Kidney epithelial cell (primary cell): ENCODE results near the gene PRICKLE1. TPM values are rescaled to one million over a fixed set of nuclear protein-coding genes. Genes with fewer than 3 reads are reported as not detected.

Experiments
- DNase-seq: peaks from one replicate; pipeline ENCODE4 v3.0.0-alpha.2; 2010; ENCODE audit warnings: low read depth
- H3K27me3 ChIP-seq: 2 replicates; pipeline ENCODE4 v1.6.0; 2011; ENCODE audit warnings: low read length; ENCODE audit not compliant: control insufficient read depth, insufficient read depth
- H3K36me3 ChIP-seq: 2 replicates; pipeline ENCODE4 v1.5.1; 2011; ENCODE audit warnings: low read length; ENCODE audit not compliant: control insufficient read depth, insufficient read depth
- H3K4me3 ChIP-seq: 2 replicates; pipeline ENCODE4 v1.5.1; 2011; ENCODE audit warnings: low read depth, mild to moderate bottlenecking, control low read depth, low read length
- total RNA-seq: library from RNA; depleted of rRNA; stranded (reverse); fragments of >200 nt; gene quantifications from 2 replicates; pipeline ENCODE4 v1.2.3, GENCODE V29; 2015
- TF ChIP-seq, protein P1 (sequence below): IDR thresholded peaks from 2 replicates; pipeline ENCODE4 v1.5.1; 2011; ENCODE audit warnings: mild to moderate bottlenecking, moderate library complexity, low read length, control low read depth, inconsistent platforms; ENCODE audit not compliant: insufficient read depth, poor library complexity, severe bottlenecking

Gene PRICKLE1
- total RNA-seq: 8.0 and 8.1 TPM in 2 replicates

DNA sequence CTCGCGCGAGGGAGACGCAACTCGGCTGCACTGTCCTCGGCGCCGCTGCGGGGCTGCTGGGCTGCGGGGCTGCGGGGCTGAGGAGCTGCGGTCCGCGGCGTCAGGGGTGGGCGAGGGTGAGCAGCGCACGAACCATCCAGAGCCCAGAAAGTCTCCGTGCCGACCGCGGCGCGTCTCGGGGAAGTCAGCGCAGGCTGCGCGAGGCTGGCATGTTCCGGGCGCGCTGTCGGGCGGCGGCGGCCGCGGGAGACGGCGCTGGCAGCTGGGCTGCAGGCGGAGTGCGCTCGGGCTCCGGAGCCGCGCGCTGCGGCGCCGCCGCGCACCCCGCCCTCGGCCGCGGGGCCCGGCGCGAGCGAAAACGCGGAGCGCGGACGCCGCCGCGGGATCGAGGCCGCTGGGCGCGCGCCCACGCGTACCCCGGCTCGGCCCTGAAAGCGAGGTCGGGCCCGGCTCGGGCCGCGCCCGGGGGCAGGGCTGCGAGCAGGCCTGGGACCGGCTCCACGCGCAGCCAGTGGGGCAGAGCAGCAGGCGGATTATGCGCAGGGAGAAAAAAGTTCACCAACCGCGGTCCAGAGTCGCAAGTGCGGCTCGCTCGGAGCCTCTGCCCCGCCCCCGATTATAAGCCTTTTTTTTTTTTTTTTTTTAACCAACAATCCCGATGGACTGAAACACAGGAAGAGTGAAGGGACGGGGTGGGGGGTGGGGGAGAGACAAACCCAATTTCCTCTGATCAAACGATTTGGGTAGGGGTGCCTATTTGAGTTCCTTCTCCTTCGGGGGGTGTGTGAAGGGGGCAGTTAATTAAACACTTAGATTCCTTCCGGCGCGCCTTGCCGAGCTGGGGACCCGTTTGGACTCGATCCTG is at the start of gene PRICKLE1:
PRICKLE1 (minus strand) TSS at position 282 of the 865 bp plus-strand sequence. CDS start 117,230 bp downstream, outside the sequence.
- TF ChIP-seq, protein P1, sequence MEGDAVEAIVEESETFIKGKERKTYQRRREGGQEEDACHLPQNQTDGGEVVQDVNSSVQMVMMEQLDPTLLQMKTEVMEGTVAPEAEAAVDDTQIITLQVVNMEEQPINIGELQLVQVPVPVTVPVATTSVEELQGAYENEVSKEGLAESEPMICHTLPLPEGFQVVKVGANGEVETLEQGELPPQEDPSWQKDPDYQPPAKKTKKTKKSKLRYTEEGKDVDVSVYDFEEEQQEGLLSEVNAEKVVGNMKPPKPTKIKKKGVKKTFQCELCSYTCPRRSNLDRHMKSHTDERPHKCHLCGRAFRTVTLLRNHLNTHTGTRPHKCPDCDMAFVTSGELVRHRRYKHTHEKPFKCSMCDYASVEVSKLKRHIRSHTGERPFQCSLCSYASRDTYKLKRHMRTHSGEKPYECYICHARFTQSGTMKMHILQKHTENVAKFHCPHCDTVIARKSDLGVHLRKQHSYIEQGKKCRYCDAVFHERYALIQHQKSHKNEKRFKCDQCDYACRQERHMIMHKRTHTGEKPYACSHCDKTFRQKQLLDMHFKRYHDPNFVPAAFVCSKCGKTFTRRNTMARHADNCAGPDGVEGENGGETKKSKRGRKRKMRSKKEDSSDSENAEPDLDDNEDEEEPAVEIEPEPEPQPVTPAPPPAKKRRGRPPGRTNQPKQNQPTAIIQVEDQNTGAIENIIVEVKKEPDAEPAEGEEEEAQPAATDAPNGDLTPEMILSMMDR: no peak
- H3K36me3 ChIP-seq: no peaks in the 10 kb centered on the region
- H3K4me3 ChIP-seq: peak within 1 kb of the TSS; percentile 74
- H3K27me3 ChIP-seq: no peaks in the 10 kb centered on the region
- DNase-seq: no peak

DNA sequence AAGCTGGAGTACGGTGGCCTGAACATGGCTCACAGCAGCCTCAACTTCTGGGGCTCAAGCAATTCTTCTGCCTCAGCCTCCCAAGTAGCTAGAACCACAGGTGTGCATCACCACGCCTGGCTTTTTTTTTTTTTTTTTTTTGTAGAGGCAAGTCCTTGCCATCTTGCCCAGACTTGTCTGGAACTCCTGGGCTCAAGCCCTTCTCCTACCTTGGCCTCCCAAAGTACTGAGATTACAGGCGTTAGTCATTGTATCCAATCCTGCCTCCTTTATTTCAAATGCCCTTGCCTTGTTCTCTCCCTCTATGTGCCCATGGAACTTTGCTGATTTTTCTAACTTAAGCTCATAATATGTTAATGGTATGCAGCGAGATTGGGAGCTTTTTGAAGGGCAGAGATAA is 49.2 kb upstream of the PRICKLE1 start:
- Histone ChIP-seq H3K27me3 (no peaks in the 10 kb centered on the region), H3K4me3 (no peak overlapping the region), H3K36me3 (no peaks in the 10 kb centered on the region)
- TF ChIP-seq, protein P1: no peak
- DNase-seq: no peak

DNA sequence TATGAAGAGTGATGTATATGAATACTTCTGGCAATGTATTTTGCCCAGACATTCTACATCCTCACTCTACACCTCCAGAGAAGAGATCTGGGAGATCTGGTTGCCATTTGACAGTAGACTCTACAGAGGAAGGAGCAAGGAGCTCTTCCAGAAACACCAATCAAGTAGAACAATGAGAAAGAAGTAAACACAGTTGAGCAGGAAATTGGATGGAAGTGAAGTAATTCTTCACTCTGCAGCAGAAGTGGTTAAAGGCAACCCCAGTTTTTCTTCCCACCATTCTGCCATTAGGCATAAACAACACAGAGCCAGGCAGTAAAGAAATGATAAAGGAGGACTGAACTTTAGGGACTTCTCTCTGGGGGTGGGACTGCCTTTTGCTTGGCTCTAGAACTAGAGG is 48.5 kb upstream of the PRICKLE1 start:
- TF ChIP-seq, protein P1: no peak

DNA sequence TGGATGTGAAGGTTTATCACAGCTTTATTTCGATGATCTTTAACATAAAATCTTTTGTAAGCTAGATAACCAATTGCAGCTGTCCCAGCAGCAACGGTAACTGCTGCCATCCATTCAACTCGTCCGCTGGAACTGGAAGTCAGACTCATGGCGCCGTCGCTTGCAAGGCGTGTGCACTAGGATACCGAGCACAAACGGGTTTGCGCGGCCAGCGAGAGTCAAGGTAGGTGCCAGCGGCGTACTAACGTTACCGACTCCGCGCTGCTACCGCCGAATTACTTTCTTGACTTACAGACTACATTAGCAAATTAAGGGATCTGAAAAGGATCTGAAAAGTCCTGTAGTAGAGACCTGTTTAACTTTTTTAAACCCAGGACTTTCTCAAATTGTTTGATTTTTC is 47.4 kb upstream of the PRICKLE1 start:
- no peaks in the 10 kb centered on the region for H3K27me3 ChIP-seq
- TF ChIP-seq, protein P1: no peak
- no peak overlapping the region for H3K4me3 ChIP-seq
- no peaks in the 10 kb centered on the region for H3K36me3 ChIP-seq
- DNase-seq: no peak

More for the DNA sequence above, 48.5 kb upstream of the PRICKLE1 start:
- no peak for DNase-seq
- no peaks in the 10 kb centered on the region for H3K36me3 ChIP-seq
- H3K27me3 ChIP-seq: no peaks in the 10 kb centered on the region
- no peak overlapping the region for H3K4me3 ChIP-seq

DNA sequence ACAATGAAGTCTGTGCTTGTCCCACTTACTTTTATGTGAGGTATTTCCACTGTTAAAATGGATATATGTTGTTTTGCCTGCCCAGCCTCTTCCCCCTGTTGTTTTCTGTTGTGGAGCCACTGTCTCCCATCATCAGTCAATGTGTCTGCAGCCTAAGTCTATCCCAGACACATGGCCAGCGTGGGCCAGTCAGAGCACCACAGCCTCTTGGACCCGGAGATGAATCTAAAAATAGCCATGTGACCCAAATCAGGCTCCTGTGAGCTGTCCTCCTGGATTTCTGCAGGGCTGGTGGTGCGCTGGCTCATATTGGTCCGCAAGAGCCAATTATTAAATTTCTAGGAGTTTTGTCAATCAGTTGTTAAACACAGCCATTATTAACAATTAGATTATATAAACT is 44.0 kb upstream of the PRICKLE1 start:
- no peak for DNase-seq
- Histone ChIP-seq H3K4me3 (no peak overlapping the region), H3K27me3 (no peaks in the 10 kb centered on the region), H3K36me3 (no peaks in the 10 kb centered on the region)
- TF ChIP-seq, protein P1: no peak
